Stimulated activated CD4-positive, alpha-beta T cell treated with anti-CD3 and anti-CD28 coated beads, Interleukin-1b, Interleukin-23, amount 100 ng/mL, for 48 hours (primary cell): ENCODE data around the gene SLC6A1.
"Not testable (repeated sequence)": the region's sequence is repeated elsewhere in the genome, so short reads cannot be mapped to it uniquely, and the experiment has no call there.

Experiments used
- DNase-seq: peaks from one replicate; pipeline ENCODE4 v3.0.0-alpha.2; 2020

SLC6A1 gene

DNA sequence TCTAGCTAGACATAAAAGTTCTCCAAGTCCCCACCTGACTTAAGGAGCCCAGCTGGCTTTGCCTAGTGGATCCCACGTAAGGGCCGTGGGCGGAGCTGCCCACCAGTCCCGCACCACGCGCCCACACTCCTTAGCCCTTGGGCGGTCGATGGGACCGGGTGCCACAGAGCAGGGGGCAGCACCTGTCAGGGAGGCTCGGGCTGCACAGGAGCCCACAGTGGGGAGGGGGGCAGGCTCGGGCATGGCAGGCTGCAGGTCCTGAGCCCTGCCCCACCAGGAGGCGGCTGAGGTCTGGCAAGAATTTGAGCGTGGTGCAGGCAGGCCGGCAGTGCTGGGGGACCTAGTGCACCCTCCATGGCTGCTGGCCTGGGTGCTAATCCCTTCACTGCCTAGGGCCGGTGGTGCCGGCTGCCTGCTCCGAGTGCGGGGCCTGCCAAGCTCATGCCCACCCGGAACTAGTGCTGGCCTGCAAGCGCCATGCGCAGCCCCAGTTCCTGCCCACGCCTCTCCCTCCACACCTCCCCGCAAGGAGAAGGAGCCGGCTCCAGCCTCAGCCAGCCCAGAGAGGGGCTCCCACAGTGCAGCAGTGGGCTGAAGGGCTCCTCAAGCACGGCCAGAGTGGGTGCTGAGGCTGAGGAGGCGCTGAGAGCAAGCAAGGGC is 78.7 kb downstream of the SLC6A1 start:
- no peak for DNase-seq

DNA sequence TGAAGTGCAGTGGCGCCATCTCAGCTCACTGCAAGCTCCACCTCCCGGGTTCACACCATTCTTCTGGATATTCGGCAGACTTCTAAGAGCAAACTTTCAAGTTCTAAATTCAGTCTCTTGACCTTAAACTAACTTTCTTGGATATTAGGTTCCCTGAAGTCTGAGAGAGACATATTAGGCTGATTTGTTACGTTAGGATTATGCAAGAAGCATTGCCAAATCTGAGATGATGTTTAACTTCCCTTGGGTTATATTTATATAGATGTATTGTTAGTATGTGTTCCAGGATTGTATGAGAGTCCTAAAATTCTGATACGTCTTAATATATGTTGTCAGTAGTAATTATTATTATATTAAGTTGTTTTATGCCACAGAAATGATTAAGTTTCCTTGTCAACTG is 80.1 kb downstream of the SLC6A1 start:
- DNase-seq: no peak

DNA sequence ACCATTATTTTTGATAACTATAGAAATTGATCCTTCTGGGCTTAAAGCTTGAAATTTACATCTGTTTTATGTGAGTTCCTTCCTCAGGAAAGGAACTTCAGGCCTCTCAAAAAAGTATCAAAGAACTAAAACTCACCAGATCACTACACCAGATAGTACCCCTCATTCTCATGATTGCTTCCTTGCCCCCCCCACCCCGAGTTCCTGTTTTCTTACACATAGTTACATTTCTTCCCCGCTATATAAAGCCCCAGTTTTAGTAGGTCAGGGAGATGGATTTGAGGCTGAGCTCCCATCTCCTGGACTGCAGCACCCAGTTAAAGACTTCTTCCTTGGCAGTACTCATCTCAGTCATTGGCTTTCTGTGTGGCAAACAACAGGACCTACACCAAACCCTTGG is 81.5 kb downstream of the SLC6A1 start:
- no peak for DNase-seq

DNA sequence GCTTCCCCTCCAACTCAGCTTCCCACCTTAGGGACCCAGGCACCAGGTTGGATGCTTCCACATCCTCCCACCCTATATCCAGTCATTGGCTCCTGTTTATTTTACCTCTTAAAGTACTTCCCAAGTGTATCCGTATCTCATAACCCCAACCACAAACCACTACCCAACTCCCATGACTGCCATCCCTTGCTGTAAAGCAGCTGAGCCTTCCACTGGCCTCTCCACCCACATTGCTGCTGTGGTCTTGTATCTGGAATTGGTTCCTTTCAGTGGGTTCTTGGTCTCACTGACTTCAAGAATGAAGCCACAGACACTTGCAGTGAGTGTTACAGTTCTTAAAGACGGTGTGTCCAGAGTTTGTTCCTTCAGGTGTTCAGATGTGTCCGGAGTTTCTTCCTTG is 81.9 kb downstream of the SLC6A1 start:
- DNase-seq: no peak

DNA sequence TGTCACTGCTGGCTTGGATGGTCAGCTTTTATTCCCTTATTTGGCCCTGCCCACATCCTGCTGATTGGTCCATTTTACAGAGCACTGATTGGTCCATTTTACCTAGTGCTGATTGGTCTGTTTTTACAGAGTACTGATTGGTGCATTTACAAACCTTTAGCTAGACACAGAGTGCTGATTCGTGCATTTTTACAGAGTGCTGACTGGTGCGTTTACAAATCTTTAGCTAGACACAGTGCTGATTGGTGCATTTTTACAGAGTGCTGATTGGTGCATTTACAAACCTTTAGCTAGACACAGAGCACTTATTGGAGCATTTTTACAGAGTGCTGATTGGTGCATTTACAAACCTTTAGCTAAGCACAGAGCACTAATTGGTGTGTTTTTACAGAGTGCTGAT is 82.6 kb downstream of the SLC6A1 start:
- not testable (repeated sequence) for DNase-seq

DNA sequence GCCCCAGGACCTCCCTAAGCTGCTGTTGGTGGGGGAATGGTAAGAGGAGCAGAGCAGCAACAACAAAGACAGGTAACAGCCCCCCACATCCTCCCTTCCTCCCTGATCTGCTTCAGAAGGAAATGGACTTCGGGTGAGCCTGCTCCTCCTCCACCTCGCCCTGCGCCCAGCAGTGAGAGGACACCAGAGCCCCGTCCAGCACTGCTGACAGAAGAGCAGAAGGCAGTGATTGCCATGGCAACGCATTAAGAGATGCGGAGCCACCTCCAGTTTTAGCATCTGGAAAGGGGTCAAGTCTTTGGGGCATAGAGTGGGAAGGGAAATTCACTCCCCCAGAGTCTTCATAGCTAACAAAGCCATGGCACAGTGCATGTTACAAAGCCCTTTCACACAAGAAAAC is 84.2 kb downstream of the SLC6A1 start:
- no peak for DNase-seq

DNA sequence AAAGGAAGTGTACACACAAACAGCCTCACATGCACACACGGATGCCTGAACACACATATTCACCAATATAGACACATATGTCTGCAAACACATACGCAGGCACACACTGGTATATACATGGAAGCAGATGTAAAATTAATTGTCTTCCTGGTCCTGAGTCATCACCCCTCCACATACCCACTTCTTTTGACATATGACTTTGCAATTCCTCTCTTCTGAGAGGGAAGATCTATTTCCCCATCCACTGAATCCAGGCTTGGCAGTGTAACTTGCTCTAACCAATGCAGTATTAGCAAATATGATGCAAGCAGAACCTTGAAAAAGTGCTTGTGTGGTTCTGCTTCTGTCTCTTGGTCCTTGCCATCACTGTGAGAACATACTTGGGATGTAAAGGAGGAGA is 84.9 kb downstream of the SLC6A1 start:
- DNase-seq: no peak

DNA sequence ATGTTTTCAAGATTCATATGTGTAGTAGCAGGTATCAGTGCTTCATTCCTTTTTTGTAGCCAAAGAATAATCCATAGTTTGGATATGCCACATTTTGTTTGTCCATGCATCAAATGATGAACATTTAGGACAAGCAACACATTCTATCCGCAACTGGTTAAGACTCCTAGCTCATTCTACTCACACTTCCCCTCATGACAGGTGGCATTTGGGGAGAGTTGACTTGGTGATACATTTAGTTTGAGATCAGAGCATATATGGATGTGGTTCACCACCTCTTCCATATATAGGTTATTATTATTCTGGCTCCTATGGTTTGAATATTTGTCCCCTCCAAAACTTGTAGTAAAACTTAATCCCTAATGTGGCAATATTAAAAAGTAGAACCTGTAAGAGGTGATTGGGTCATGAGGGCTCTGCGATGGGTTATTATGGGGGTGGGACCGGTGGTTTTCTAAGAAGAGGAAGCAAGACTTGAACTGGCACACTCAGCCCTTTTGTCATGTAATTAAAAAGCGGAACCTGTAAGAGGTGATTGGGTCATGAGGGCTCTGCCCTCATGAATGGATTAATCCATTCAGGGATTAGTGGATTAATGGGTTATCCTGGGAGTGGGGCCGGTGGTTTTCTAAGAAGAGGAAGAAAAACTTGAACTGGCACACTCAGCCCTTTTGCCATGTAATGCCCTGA is 86.4 kb downstream of the SLC6A1 start:
- no peak for DNase-seq

DNA sequence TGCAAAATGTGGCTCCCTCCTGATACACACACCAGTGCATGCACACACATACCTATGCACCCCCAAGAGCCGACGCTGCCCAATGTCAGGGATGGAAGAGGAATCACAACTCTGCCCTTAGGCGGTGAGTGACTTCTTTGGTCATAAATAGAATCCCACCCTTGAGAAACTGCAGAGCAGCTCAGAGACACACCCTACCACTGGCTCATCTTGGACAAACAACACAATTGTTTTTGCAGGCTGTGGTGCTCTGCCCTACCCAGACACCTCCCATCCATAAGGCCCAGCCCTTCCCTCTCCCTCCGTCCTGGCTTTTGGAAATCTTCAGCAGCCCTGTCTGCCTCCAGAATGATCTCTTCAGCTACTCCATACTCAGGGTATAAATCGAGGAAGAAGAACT is 87.9 kb downstream of the SLC6A1 start:
- no peak for DNase-seq

DNA sequence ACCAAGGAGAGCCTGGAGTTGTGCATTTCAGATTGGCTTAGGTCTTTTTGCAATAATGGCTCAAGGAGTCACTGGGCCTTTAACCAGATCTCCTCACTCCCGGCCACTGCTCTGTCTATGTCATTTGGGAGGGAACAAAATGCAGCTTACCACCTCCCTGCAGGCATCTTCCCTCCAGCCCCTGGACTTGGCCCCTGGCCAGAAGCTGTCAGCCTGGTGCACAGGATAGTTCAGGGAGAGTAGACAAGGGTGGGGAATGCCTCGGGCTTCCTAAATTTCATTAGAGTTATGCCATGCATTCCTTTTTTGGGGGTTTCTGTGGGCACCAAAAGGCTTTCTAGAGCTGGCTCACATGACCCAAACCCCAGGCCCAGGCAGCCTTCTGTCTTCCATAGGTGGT is 91.5 kb downstream of the SLC6A1 start:
- DNase-seq: no peak

DNA sequence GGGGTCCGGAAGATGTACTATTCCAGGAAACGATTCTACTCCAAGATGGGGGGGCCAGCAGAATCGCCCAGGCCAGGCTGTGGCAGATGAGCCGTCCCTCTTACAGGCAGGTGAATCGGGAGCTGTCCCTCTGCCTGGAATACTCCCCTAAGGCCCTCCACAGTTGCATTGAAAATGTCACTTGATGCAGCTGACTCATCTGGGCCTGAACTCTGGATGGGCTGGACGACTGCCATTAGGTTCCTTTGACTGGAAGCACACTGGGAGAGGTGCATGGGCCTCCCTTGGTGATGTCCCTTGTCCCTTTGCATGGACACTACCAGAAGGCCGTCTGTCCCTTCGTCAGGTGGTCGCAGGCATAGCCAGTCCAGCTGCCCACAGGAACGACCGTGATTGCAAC is 92.1 kb downstream of the SLC6A1 start:
- DNase-seq: no peak

DNA sequence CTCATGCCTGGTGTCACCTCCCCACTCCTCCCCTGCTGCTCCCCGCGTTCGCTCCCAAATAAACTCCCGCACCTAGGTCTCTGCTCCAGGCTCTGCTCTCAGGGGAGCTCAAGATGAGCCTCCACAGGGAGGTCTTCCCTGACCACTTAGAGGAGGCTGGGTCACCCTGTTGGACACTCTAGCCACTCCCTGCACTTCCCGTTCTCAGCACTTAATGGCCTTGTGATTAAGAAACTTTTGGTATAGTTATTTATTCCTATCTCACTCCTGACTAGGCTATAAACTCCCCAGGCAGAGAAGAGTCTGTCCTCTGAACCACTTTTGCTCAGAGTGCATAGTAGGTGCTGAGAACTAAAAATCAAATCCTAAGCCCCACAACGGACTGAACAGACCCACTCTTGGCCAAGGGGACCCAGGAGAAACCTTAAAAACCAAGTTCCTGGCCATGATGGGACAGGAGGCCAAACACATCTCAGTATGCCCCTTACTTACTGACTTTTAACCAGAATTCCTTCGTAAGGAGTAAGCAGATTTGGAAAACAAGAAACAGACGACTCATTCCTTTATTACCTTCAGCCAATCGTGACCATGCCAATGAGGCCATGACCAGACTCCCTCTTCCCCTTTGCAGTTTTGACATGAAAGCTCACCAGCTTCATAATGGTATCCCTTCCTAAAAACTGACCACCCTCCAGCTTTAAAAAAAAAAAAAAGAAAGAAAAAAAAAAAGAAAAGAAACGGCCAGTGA is 92.7 kb downstream of the SLC6A1 start:
- DNase-seq: no peak

DNA sequence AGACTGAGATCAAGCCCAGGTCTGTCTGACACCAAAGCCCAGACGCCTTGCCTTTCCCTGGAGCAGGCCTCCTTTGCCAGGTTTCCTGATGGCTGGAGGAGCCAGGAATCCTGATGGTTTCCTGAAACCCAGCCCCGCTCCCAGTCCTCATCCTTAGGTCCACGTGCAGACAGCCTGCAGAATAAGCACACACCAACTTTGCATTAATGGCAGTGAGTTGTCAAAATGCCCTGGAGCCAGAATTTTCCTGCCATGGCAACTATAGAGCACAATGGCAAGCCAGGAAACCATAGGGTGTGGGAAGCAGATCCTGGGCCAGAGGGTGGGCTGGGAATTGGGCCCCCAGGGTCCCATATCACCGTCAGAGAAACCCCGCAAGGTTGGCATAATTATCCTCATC is 94.3 kb downstream of the SLC6A1 start:
- DNase-seq: no peak

DNA sequence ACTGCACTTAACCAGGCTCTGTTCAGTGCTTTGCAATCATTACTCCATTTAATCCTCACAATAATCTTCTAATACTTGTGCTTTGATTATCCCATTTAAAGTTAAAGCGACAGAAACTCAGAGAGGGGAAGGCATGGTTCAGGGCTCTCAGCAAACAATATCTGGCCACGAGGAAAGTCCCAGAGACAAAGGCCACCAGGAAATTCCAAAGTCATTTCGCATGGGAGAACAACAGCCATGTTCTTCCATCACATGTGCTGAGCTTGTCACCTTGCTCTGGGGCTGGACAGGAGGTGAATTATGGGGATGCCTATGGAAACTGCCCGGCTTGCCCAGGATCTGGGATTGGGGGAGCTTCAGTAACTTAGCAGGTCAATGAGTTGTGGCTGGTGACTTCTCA is 95.5 kb downstream of the SLC6A1 start:
- no peak for DNase-seq

DNA sequence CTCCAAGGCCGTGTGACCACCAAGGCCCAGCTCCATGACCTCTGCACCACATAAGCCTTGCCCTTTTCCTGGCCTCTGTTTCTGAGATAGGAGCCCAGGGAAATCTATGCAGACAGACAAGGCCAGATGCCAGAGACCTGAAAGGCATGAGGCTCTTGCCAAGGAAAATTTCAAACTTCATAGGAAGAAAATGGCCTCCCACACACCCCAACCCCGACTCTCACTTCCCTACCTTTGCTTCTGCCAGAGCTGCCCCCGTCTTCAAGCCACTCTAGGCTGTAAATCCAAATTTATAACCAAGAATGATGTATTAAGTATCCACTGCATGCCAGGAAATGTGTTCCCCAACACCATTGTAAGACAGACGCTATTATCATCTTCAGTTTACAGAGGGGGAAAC is 96.3 kb downstream of the SLC6A1 start:
- no peak for DNase-seq
